Osteoblast (primary cell): Measurements from ENCODE around the gene EPYC. TPM values are rescaled to one million over a fixed set of nuclear protein-coding genes. Genes with fewer than 3 reads are reported as not detected.

Source experiments
- DNase-seq: peaks from one replicate; pipeline ENCODE4 v3.0.0; 2011; ENCODE audit warnings: low spot score, mixed read lengths; ENCODE audit not compliant: insufficient read length; ENCODE audit errors: missing footprints
- H2AFZ ChIP-seq: 2 replicates; pipeline ENCODE4 v1.6.0; 2011; ENCODE audit warnings: mild to moderate bottlenecking, low read length
- H3K27ac ChIP-seq: 2 replicates; pipeline ENCODE4 v1.5.1; 2011; ENCODE audit warnings: mild to moderate bottlenecking, low read depth, low read length, moderate library complexity
- H3K27me3 ChIP-seq: 2 replicates; pipeline ENCODE4 v1.6.0; 2012; ENCODE audit warnings: mild to moderate bottlenecking, control low read depth, inconsistent platforms, low read length, moderate library complexity; ENCODE audit not compliant: insufficient read depth
- H3K36me3 ChIP-seq: 2 replicates; pipeline ENCODE4 v1.5.1; 2011; ENCODE audit warnings: mild to moderate bottlenecking, low read length, control low read depth, moderate library complexity; ENCODE audit not compliant: insufficient read depth
- H3K4me1 ChIP-seq: 2 replicates; pipeline ENCODE4 v1.5.1; 2011; ENCODE audit warnings: mild to moderate bottlenecking, low read length, control low read depth, moderate library complexity; ENCODE audit not compliant: insufficient read depth
- H3K4me2 ChIP-seq: 2 replicates; pipeline ENCODE4 v1.6.0; 2011; ENCODE audit warnings: mild to moderate bottlenecking, low read length; ENCODE audit not compliant: insufficient read depth
- H3K4me3 ChIP-seq: fragments of 200-600 bp; sonication (generic); 3 replicates; pipeline ENCODE4 v1.5.1; 2012; ENCODE audit warnings: mild to moderate bottlenecking, low read length, inconsistent platforms; ENCODE audit not compliant: insufficient read depth
- H3K79me2 ChIP-seq: 2 replicates; pipeline ENCODE4 v1.6.0; 2012; ENCODE audit warnings: mild to moderate bottlenecking, low read length, control low read depth, inconsistent platforms; ENCODE audit not compliant: insufficient read depth
- H3K9me3 ChIP-seq: 2 replicates; pipeline ENCODE4 v1.5.1; 2011; ENCODE audit warnings: low read depth, low read length, control low read depth
- H4K20me1 ChIP-seq: 2 replicates; pipeline ENCODE4 v1.6.0; 2012; ENCODE audit warnings: mild to moderate bottlenecking, low read length, control low read depth; ENCODE audit not compliant: insufficient read depth
- total RNA-seq: library from RNA; depleted of rRNA; stranded (reverse); fragments of >200 nt; gene quantifications from 2 replicates; pipeline ENCODE4 v1.2.3, GENCODE V29; 2012
- TF ChIP-seq, protein P1 (sequence below): IDR thresholded peaks from 2 replicates; pipeline ENCODE4 v1.5.1; 2011; ENCODE audit warnings: mild to moderate bottlenecking, low read depth, low read length, moderate library complexity; ENCODE audit errors: extremely low read depth

The EPYC gene
- total RNA-seq, 1 donor: 1.8 TPM

DNA sequence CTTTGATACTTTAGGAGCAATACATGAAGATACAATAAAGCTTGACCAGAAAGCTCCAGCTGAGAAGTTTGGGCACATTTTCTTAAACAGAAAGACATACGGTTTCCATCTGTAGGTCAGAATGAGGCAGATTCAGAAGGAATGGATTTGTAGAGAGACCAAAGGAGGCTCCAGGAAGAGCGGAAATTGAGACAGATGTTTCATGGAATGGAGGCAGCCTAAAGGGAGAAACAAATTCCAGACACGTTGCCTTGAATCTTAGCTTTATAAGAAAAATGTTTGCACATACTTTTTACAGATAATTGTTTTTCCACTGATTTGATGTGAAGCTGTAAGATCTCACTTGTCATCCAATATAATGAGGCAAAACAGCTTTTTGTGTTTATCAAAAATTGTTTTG lies 24.8 kb downstream of the EPYC start:
- peak overlapping the region; percentile 84 for H2AFZ ChIP-seq
- H3K4me3 ChIP-seq: no peak overlapping the region
- peaks cover 11% of the 10 kb centered on the region for H3K4me1 ChIP-seq
- H3K27me3 ChIP-seq: no peaks in the 10 kb centered on the region
- no peaks in the 10 kb centered on the region for H3K9me3 ChIP-seq
- H3K36me3 ChIP-seq: no peaks in the 10 kb centered on the region
- H3K79me2 ChIP-seq: no peaks in the 10 kb centered on the region
- DNase-seq: no peak
- no peak overlapping the region for H3K27ac ChIP-seq
- TF ChIP-seq, protein P1, sequence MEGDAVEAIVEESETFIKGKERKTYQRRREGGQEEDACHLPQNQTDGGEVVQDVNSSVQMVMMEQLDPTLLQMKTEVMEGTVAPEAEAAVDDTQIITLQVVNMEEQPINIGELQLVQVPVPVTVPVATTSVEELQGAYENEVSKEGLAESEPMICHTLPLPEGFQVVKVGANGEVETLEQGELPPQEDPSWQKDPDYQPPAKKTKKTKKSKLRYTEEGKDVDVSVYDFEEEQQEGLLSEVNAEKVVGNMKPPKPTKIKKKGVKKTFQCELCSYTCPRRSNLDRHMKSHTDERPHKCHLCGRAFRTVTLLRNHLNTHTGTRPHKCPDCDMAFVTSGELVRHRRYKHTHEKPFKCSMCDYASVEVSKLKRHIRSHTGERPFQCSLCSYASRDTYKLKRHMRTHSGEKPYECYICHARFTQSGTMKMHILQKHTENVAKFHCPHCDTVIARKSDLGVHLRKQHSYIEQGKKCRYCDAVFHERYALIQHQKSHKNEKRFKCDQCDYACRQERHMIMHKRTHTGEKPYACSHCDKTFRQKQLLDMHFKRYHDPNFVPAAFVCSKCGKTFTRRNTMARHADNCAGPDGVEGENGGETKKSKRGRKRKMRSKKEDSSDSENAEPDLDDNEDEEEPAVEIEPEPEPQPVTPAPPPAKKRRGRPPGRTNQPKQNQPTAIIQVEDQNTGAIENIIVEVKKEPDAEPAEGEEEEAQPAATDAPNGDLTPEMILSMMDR: no peak
- H3K4me2 ChIP-seq: no peak overlapping the region
- no peaks in the 10 kb centered on the region for H4K20me1 ChIP-seq

GRCh38 chr12:90979019-90979418 lies 25.8 kb downstream of the EPYC start:
- Histone ChIP-seq H2AFZ (peak overlapping the region; percentile 23), H3K4me3 (no peak overlapping the region), H3K4me1 (peaks cover 14% of the 10 kb centered on the region), H4K20me1 (no peaks in the 10 kb centered on the region), H3K9me3 (no peaks in the 10 kb centered on the region), H3K27me3 (no peaks in the 10 kb centered on the region), H3K27ac (no peak overlapping the region), H3K4me2 (no peak overlapping the region), H3K79me2 (no peaks in the 10 kb centered on the region), H3K36me3 (no peaks in the 10 kb centered on the region)
- TF ChIP-seq, protein P1: no peak
- no peak for DNase-seq

GRCh38 chr12:90978117-90978770 lies 26.5 kb downstream of the EPYC start:
- H3K4me1 ChIP-seq: peaks cover 21% of the 10 kb centered on the region
- H3K27me3 ChIP-seq: no peaks in the 10 kb centered on the region
- H3K4me2 ChIP-seq: no peak overlapping the region
- H4K20me1 ChIP-seq: no peaks in the 10 kb centered on the region
- peak; percentile 45 for DNase-seq
- H3K79me2 ChIP-seq: no peaks in the 10 kb centered on the region
- H3K4me3 ChIP-seq: no peak overlapping the region
- H3K27ac ChIP-seq: no peak overlapping the region
- TF ChIP-seq, protein P1: peak; percentile 79
- H3K36me3 ChIP-seq: no peaks in the 10 kb centered on the region
- no peaks in the 10 kb centered on the region for H3K9me3 ChIP-seq
- H2AFZ ChIP-seq: peak overlapping the region; percentile 43

- TF ChIP-seq, protein P1: no peak
- no peak overlapping the region for H3K27ac ChIP-seq
- no peak overlapping the region for H3K4me2 ChIP-seq
- H2AFZ ChIP-seq: no peak overlapping the region
- H4K20me1 ChIP-seq: no peaks in the 10 kb centered on the region
- no peaks in the 10 kb centered on the region for H3K27me3 ChIP-seq
- H3K9me3 ChIP-seq: no peaks in the 10 kb centered on the region
- no peak overlapping the region for H3K4me3 ChIP-seq
- DNase-seq: no peak
- peaks cover 22% of the 10 kb centered on the region for H3K4me1 ChIP-seq
- no peaks in the 10 kb centered on the region for H3K36me3 ChIP-seq
- H3K79me2 ChIP-seq: no peaks in the 10 kb centered on the region
Measured at GRCh38 chr12:90977224-90977623, 27.5 kb downstream of the EPYC start.
